ENCODE measurements around the gene RSPH9.

Gene RSPH9

GRCh38 chr6:43708860-43709653 lies 64.2 kb downstream of the RSPH9 start:
- Histone ChIP-seq H3K4me1 (no peaks in the 10 kb centered on the region), H3K36me3 (no peaks in the 10 kb centered on the region), H3K4me3 (ENCODE audit: low read depth, low read length) (no peak overlapping the region), H3K9me3 (no peaks in the 10 kb centered on the region), H3K27me3 (no peaks in the 10 kb centered on the region)
- no peak for DNase-seq
- TF ChIP-seq, protein P1, sequence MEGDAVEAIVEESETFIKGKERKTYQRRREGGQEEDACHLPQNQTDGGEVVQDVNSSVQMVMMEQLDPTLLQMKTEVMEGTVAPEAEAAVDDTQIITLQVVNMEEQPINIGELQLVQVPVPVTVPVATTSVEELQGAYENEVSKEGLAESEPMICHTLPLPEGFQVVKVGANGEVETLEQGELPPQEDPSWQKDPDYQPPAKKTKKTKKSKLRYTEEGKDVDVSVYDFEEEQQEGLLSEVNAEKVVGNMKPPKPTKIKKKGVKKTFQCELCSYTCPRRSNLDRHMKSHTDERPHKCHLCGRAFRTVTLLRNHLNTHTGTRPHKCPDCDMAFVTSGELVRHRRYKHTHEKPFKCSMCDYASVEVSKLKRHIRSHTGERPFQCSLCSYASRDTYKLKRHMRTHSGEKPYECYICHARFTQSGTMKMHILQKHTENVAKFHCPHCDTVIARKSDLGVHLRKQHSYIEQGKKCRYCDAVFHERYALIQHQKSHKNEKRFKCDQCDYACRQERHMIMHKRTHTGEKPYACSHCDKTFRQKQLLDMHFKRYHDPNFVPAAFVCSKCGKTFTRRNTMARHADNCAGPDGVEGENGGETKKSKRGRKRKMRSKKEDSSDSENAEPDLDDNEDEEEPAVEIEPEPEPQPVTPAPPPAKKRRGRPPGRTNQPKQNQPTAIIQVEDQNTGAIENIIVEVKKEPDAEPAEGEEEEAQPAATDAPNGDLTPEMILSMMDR (IDR thresholded peaks at IDR 0.05; ENCODE audit: low read depth, low read length), result no peak

- TF ChIP-seq, protein P1 (IDR thresholded peaks at IDR 0.05; ENCODE audit: low read depth, low read length), result no peak
- Histone ChIP-seq H3K9me3 (no peaks in the 10 kb centered on the region), H3K36me3 (no peaks in the 10 kb centered on the region), H3K4me3 (ENCODE audit: low read depth, low read length) (no peak overlapping the region), H3K4me1 (no peaks in the 10 kb centered on the region), H3K27me3 (no peaks in the 10 kb centered on the region)
- DNase-seq, result no peak
Measured at GRCh38 chr6:43709654-43710303, 64.9 kb downstream of the RSPH9 start.

DNA sequence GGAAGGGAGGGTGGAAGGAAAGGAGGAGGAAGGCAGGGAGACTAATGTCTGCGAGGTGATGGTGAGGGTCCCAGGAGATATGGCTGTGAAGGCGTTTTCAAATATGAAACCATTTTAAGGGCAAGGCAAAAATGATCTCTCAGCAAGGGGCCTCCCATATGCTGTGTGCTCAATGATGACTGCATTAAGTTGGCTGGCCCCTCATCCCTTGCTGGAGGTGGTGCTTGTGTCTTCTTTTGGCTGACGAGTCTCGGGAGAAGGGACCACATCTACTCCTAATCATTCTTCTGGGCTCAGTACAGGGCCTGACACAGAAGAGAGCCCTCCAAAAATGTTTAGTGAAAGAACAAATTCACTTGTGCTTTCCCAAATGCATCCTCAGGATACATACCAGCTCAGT lies 65.7 kb downstream of the RSPH9 start:
- DNase-seq, result no peak
- TF ChIP-seq, protein P1 (IDR thresholded peaks at IDR 0.05; ENCODE audit: low read depth, low read length), result no peak
- Histone ChIP-seq H3K4me1 (no peaks in the 10 kb centered on the region), H3K27me3 (no peaks in the 10 kb centered on the region), H3K36me3 (no peaks in the 10 kb centered on the region), H3K9me3 (no peaks in the 10 kb centered on the region), H3K4me3 (ENCODE audit: low read depth, low read length) (no peak overlapping the region)

- no peaks in the 10 kb centered on the region for H3K36me3 ChIP-seq
- no peaks in the 10 kb centered on the region for H3K9me3 ChIP-seq
- H3K27me3 ChIP-seq, result no peaks in the 10 kb centered on the region
- H3K4me1 ChIP-seq, result no peaks in the 10 kb centered on the region
- TF ChIP-seq, protein P1 (IDR thresholded peaks at IDR 0.05; ENCODE audit: low read depth, low read length), result no peak
- no peak for DNase-seq
- no peak overlapping the region for H3K4me3 ChIP-seq (ENCODE audit: low read depth, low read length)
Measured at GRCh38 chr6:43712579-43712978, 67.7 kb downstream of the RSPH9 start.

GRCh38 chr6:43713643-43714310 lies 68.9 kb downstream of the RSPH9 start:
- H3K4me3 ChIP-seq (ENCODE audit: low read depth, low read length), result no peak overlapping the region
- H3K36me3 ChIP-seq, result no peaks in the 10 kb centered on the region
- no peaks in the 10 kb centered on the region for H3K27me3 ChIP-seq
- no peaks in the 10 kb centered on the region for H3K9me3 ChIP-seq
- peaks cover 6% of the 10 kb centered on the region for H3K4me1 ChIP-seq
- TF ChIP-seq, protein P1 (IDR thresholded peaks at IDR 0.05; ENCODE audit: low read depth, low read length), result no peak
- no peak for DNase-seq

All from BE2C (cell line).